Fibroblast of pulmonary artery (primary cell): ENCODE data around the gene LIME1.

ENCODE experiments used
- DNase-seq: peaks from one replicate; pipeline ENCODE4 v3.0.0-alpha.2; 2010; ENCODE audit warnings: low read depth
- H3K4me3 ChIP-seq: replicated peaks from 2 replicates; pipeline ENCODE4 v1.5.1; 2011; ENCODE audit warnings: low read depth, mild to moderate bottlenecking, control low read depth, low read length, moderate library complexity
- TF ChIP-seq, protein P1 (sequence below): IDR thresholded peaks from 2 replicates; pipeline ENCODE4 v1.5.1; 2011; ENCODE audit warnings: mild to moderate bottlenecking, control low read depth, low read length, inconsistent platforms; ENCODE audit errors: missing control alignments

The LIME1 gene

DNA sequence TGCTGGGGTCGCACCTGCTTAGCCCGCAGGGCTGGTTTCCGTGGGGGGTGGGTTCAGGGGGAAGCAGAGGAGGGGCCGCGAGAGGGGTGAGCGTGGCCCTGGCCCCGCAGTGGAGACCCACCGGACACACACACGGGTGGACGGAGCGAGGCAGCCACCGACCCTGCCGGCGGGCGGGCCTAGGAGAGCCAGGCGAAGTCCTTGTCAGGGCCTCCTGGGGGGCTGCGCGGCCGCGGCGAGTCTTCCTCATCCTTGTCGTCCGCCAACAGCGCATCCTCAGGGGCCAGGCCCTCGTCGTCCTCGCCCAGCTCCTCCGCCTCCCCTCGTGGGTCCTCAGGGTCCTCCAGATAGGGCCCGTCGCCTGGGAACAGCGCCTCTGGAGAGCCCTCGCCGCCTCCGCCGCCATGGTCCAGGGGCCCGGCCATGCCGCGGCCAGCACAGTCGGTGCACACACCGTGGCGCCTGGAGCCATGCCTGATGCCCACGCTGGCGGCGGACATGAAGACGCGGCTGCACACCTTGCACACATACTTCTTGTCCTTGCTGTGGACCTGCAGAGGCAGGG lies 10.4 kb downstream of the LIME1 start:
- H3K4me3 ChIP-seq, result no peak overlapping the region
- TF ChIP-seq, protein P1, sequence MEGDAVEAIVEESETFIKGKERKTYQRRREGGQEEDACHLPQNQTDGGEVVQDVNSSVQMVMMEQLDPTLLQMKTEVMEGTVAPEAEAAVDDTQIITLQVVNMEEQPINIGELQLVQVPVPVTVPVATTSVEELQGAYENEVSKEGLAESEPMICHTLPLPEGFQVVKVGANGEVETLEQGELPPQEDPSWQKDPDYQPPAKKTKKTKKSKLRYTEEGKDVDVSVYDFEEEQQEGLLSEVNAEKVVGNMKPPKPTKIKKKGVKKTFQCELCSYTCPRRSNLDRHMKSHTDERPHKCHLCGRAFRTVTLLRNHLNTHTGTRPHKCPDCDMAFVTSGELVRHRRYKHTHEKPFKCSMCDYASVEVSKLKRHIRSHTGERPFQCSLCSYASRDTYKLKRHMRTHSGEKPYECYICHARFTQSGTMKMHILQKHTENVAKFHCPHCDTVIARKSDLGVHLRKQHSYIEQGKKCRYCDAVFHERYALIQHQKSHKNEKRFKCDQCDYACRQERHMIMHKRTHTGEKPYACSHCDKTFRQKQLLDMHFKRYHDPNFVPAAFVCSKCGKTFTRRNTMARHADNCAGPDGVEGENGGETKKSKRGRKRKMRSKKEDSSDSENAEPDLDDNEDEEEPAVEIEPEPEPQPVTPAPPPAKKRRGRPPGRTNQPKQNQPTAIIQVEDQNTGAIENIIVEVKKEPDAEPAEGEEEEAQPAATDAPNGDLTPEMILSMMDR, result no peak
- no peak for DNase-seq

DNA sequence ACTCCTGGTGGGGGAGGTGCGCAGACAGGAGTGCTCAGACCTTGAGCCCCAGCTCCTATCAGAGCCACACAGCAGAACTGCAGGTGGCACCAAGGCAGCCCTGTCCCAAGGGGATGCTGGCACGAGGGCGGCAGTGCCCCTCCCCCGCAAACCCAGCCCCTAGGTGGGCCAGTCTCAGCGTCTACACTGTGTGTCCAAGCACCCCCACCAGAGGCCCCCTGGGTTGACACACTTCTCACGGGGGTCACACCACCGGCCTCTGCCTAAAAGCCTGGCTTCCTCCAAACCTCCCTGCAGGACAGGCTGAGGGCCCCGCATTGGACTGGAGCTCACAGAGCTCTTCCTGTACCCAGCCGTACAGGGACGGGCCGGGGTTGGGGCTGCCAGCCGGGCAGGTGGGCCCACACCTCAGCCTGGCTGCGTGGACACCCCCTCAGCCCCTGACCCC lies 11.2 kb downstream of the LIME1 start:
- H3K4me3 ChIP-seq, result no peak overlapping the region
- TF ChIP-seq, protein P1, result no peak
- DNase-seq, result no peak

GRCh38 chr20:63748070-63748933 lies 11.8 kb downstream of the LIME1 start:
- no peak overlapping the region for H3K4me3 ChIP-seq
- DNase-seq, result no peak
- TF ChIP-seq, protein P1, result no peak

- no peak for DNase-seq
- H3K4me3 ChIP-seq, result no peak overlapping the region
- TF ChIP-seq, protein P1, result no peak
Measured at GRCh38 chr20:63748934-63749270, 12.4 kb downstream of the LIME1 start.

- DNase-seq, result no peak
- TF ChIP-seq, protein P1, result no peak
- no peak overlapping the region for H3K4me3 ChIP-seq
Measured at GRCh38 chr20:63749597-63750508, 13.4 kb downstream of the LIME1 start.

DNA sequence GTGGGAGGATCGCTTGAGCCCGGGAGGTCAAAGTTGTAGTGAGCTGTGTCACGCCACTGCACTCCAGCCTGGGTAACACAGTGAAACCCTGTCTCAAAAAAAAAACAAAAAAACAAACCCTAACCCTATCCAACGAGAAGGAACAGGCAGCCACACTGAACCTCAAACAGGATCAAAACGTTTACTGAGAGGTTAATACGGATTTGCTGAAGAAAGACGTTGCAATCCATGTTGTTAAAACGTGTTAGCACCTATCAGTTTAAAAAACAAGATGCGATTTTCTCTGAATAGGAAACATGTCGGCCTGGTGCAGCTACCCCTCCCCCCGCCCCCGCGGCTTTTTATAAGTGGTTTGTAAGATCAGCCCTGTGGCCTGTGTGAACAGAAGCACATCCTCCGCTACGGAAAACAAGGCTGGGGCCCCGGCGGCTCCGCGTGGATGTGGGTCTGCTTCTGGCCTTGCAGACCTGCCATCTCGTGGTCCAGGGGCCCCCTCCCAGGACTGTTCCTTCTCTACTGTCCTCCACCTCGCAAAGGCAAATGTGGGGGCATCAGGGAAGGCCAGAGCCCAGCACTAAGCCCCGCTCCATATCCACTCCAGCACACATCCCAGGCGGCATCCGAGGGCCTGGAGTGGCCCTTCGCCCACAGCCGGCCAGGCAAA lies 14.5 kb downstream of the LIME1 start:
- DNase-seq, result no peak

More for the DNA sequence above, 14.5 kb downstream of the LIME1 start:
- no peak overlapping the region for H3K4me3 ChIP-seq
- TF ChIP-seq, protein P1, result no peak
